Activated T-cell treated with anti-CD3 and anti-CD28 coated beads, Interleukin-2, amount 50 U/mL, for 24 hours (primary cell): ENCODE results near the gene TPBG.
A peak's percentile ranks its signal among the peaks of the same experiment; 100 is the strongest.
"Not testable (repeated sequence)": the region's sequence is repeated elsewhere in the genome, so short reads cannot be mapped to it uniquely, and the experiment has no call there.

Source experiments
- DNase-seq: peaks from one replicate; pipeline ENCODE4 v3.0.0-alpha.2; 2020
- H3K27ac Mint-ChIP-seq: 2 replicates; pipeline ENCODE4 v1.8.0; 2020; ENCODE audit warnings: mild to moderate bottlenecking, mixed read lengths
- H3K27me3 Mint-ChIP-seq: 2 replicates; pipeline ENCODE4 v1.8.0; 2020; ENCODE audit warnings: mixed read lengths
- H3K36me3 Mint-ChIP-seq: 2 replicates; pipeline ENCODE4 v1.8.0; 2020; ENCODE audit warnings: low read depth, mixed read lengths
- H3K4me1 Mint-ChIP-seq: 2 replicates; pipeline ENCODE4 v1.8.0; 2020; ENCODE audit warnings: low read depth, mixed read lengths
- H3K4me3 Mint-ChIP-seq: 2 replicates; pipeline ENCODE4 v1.8.0; 2020; ENCODE audit warnings: mild to moderate bottlenecking, moderate library complexity, mixed read lengths
- H3K9me3 Mint-ChIP-seq: 2 replicates; pipeline ENCODE4 v1.8.0; 2020; ENCODE audit warnings: mixed read lengths

TPBG gene

GRCh38 chr6:82364087-82365015, 734 bp downstream of the TPBG start:
- no peaks in the 10 kb centered on the region for H3K36me3 Mint-ChIP-seq
- peak overlapping the region; percentile 76 for H3K4me3 Mint-ChIP-seq
- no peaks in the 10 kb centered on the region for H3K9me3 Mint-ChIP-seq
- H3K27me3 Mint-ChIP-seq, result peaks cover 66% of the 10 kb centered on the region
- H3K27ac Mint-ChIP-seq, result peak overlapping the region; percentile 47
- peak; percentile 41 for DNase-seq
- peaks cover 19% of the 10 kb centered on the region for H3K4me1 Mint-ChIP-seq

- Mint-ChIP-seq H3K4me3 (peak overlapping the region; percentile 68), H3K27me3 (peaks cover 64% of the 10 kb centered on the region), H3K4me1 (peaks cover 19% of the 10 kb centered on the region), H3K27ac (peak overlapping the region; percentile 44), H3K9me3 (no peaks in the 10 kb centered on the region), H3K36me3 (no peaks in the 10 kb centered on the region)
- DNase-seq, result peak; percentile 37
Measured at GRCh38 chr6:82365016-82365795, 1.6 kb downstream of the TPBG start.

DNA sequence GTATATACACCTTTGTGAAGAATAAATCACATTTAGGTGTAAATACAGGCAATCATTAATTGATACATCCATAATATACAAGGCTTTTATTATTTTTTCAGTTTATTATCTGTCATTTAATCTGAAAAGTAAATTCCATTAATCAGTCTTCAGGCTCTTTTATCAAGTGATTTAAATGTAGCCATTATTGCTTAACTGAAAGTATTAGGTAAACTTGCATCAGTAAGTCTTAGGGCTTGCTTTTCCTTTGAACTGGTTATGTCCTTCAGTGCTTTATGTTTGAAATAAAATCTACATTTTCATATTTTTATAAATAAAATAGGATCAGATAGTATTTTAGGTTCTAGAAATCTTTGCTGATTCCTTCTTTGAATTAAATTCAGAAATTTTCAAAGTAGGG, 4.1 kb downstream of the TPBG start:
- H3K36me3 Mint-ChIP-seq, result no peaks in the 10 kb centered on the region
- H3K9me3 Mint-ChIP-seq, result no peaks in the 10 kb centered on the region
- H3K4me3 Mint-ChIP-seq, result no peak overlapping the region
- H3K27ac Mint-ChIP-seq, result no peak overlapping the region
- DNase-seq, result no peak
- H3K4me1 Mint-ChIP-seq, result peaks cover 19% of the 10 kb centered on the region
- peaks cover 45% of the 10 kb centered on the region for H3K27me3 Mint-ChIP-seq

GRCh38 chr6:82370788-82371187, 7.2 kb downstream of the TPBG start:
- Mint-ChIP-seq H3K27ac (no peak overlapping the region), H3K4me1 (no peaks in the 10 kb centered on the region), H3K36me3 (no peaks in the 10 kb centered on the region), H3K9me3 (no peaks in the 10 kb centered on the region), H3K27me3 (peaks cover 16% of the 10 kb centered on the region), H3K4me3 (no peak overlapping the region)
- DNase-seq, result no peak

- no peak for DNase-seq
- Mint-ChIP-seq H3K4me1 (no peaks in the 10 kb centered on the region), H3K9me3 (no peaks in the 10 kb centered on the region)
Measured at GRCh38 chr6:82371799-82372546, 8.4 kb downstream of the TPBG start.

DNA sequence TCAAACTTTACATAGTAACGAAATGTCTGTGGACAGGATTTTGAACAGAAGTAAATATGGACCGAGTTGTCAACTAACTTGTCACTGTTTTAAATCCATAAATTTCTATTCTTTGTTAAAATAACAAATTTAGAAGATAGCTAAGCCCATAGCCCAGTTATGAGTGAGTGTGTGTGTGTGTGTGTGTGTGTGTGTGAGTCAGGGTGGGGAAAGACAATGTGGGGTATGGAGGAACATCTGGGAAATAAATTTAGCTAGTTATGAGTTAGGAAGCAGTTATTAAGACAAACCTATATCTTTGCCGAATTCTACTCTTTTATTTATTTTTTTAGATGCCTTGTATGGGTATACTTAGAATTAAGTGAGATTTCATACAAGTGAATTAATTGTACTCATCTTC, 9.0 kb downstream of the TPBG start:
- H3K9me3 Mint-ChIP-seq, result no peaks in the 10 kb centered on the region

More at GRCh38 chr6:82371799-82372546, 8.4 kb downstream of the TPBG start:
- Mint-ChIP-seq H3K36me3 (no peaks in the 10 kb centered on the region), H3K4me3 (no peak overlapping the region), H3K27ac (no peak overlapping the region), H3K27me3 (peaks cover 7% of the 10 kb centered on the region)

GRCh38 chr6:82374516-82374915, 10.9 kb downstream of the TPBG start:
- Mint-ChIP-seq H3K4me3 (no peak overlapping the region), H3K9me3 (no peaks in the 10 kb centered on the region), H3K36me3 (no peaks in the 10 kb centered on the region), H3K27me3 (peaks cover 5% of the 10 kb centered on the region), H3K4me1 (no peaks in the 10 kb centered on the region), H3K27ac (no peak overlapping the region)
- no peak for DNase-seq

More for the DNA sequence above, 9.0 kb downstream of the TPBG start:
- Mint-ChIP-seq H3K27ac (no peak overlapping the region), H3K4me3 (no peak overlapping the region), H3K4me1 (no peaks in the 10 kb centered on the region), H3K36me3 (no peaks in the 10 kb centered on the region), H3K27me3 (peaks cover 8% of the 10 kb centered on the region)
- DNase-seq, result no peak

DNA sequence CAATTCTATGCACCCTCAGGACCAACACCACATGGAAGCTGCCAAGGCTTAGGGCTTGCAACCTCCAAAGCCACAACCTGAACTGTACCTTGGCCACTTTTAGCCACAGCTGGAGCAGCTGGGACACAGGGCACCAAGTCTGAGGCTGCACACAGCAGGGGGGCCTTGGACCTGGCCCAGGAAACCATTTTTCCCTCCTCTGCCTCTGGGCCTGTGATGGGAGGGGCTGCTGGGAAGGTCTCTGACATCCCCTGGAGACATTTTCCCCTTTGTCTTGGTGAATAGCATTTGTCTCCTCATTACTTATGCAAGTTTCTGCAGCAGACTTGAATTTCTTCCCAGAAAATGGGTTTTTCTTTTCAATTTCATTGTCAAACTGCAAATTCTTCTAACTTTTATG, 13.0 kb downstream of the TPBG start:
- DNase-seq, result no peak
- H3K27ac Mint-ChIP-seq, result no peak overlapping the region
- H3K9me3 Mint-ChIP-seq, result no peaks in the 10 kb centered on the region
- peaks cover 2% of the 10 kb centered on the region for H3K27me3 Mint-ChIP-seq
- H3K36me3 Mint-ChIP-seq, result no peaks in the 10 kb centered on the region
- H3K4me3 Mint-ChIP-seq, result no peak overlapping the region
- H3K4me1 Mint-ChIP-seq, result no peaks in the 10 kb centered on the region

- H3K4me1 Mint-ChIP-seq, result no peaks in the 10 kb centered on the region
Measured at GRCh38 chr6:82380566-82381185, 17.1 kb downstream of the TPBG start.

DNA sequence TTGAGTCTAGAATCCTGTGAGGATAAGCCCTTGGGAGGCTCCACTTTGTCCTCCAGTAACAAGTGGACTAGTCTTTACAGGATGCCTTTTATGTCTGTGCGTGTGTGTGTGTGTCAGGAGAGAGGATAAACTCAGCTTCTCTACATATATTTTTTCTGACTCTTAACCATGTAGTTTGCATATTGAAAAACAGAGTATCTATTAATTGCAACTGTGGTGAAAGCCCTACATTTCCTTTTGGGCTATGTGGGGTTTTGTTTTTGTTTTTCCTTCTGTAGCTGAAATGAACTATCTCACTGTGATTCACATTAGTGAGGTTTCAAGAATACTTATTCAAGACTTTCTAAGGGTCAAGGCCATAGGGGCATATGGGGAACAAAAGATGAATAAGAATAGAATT, 17.7 kb downstream of the TPBG start:
- H3K9me3 Mint-ChIP-seq, result no peaks in the 10 kb centered on the region
- peaks cover 2% of the 10 kb centered on the region for H3K27me3 Mint-ChIP-seq
- no peak overlapping the region for H3K4me3 Mint-ChIP-seq
- no peaks in the 10 kb centered on the region for H3K4me1 Mint-ChIP-seq
- H3K36me3 Mint-ChIP-seq, result no peaks in the 10 kb centered on the region
- H3K27ac Mint-ChIP-seq, result no peak overlapping the region
- no peak for DNase-seq

More at GRCh38 chr6:82380566-82381185, 17.1 kb downstream of the TPBG start:
- DNase-seq, result no peak
- Mint-ChIP-seq H3K27ac (no peak overlapping the region), H3K9me3 (no peaks in the 10 kb centered on the region), H3K4me3 (no peak overlapping the region), H3K36me3 (no peaks in the 10 kb centered on the region), H3K27me3 (peaks cover 2% of the 10 kb centered on the region)

GRCh38 chr6:82385102-82385501, 21.5 kb downstream of the TPBG start:
- no peaks in the 10 kb centered on the region for H3K9me3 Mint-ChIP-seq
- no peak overlapping the region for H3K27ac Mint-ChIP-seq
- DNase-seq, result no peak
- no peaks in the 10 kb centered on the region for H3K4me1 Mint-ChIP-seq
- H3K36me3 Mint-ChIP-seq, result no peaks in the 10 kb centered on the region
- no peak overlapping the region for H3K4me3 Mint-ChIP-seq
- peaks cover 3% of the 10 kb centered on the region for H3K27me3 Mint-ChIP-seq

DNA sequence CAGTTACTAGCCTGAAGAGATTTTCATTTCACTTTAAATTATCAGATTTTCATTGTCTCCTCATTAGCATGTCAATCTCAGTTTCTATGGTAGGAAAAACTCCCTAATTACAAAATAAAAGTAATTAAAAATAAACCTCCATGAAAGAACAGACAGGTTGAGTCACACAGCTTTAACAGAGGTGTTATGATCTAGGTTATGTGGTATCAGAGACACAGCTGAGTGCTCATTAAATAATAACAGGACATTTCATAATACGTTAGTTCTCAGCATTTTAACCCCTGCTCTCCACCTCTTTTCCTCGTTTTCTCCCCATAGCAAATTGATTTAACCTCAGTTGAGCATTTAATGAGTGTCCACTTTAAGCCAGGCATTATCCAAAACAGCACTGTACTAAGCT, 21.9 kb downstream of the TPBG start:
- H3K4me3 Mint-ChIP-seq, result no peak overlapping the region
- no peak for DNase-seq
- no peaks in the 10 kb centered on the region for H3K9me3 Mint-ChIP-seq
- H3K27me3 Mint-ChIP-seq, result peaks cover 3% of the 10 kb centered on the region
- H3K36me3 Mint-ChIP-seq, result no peaks in the 10 kb centered on the region
- no peaks in the 10 kb centered on the region for H3K4me1 Mint-ChIP-seq
- H3K27ac Mint-ChIP-seq, result no peak overlapping the region

- DNase-seq, result no peak
- Mint-ChIP-seq H3K36me3 (no peaks in the 10 kb centered on the region), H3K4me1 (no peaks in the 10 kb centered on the region), H3K4me3 (no peak overlapping the region), H3K9me3 (no peaks in the 10 kb centered on the region), H3K27ac (no peak overlapping the region), H3K27me3 (peaks cover 3% of the 10 kb centered on the region)
Measured at GRCh38 chr6:82385961-82386360, 22.3 kb downstream of the TPBG start.

- not testable (repeated sequence) for H3K4me3 Mint-ChIP-seq, H3K36me3 Mint-ChIP-seq, H3K27ac Mint-ChIP-seq, DNase-seq, H3K9me3 Mint-ChIP-seq, H3K27me3 Mint-ChIP-seq, H3K4me1 Mint-ChIP-seq
Measured at GRCh38 chr6:82394770-82395169, 31.2 kb downstream of the TPBG start.
